C4-2B (cell line): Measurements from ENCODE around the gene POLR2L.

Source experiments
- H3K27ac ChIP-seq: fragments of 450-650 bp; 2 replicates; pipeline ENCODE4 v1.5.1; 2017
- ZFX ChIP-seq: fragments of 450-650 bp; IDR thresholded peaks from 2 replicates; pipeline ENCODE4 v1.6.1; 2017
- TF ChIP-seq, protein P1 (sequence below): fragments of 450-650 bp; conservative IDR thresholded peaks from 2 replicates; pipeline ENCODE4 v1.5.1; 2017; ENCODE audit warnings: mild to moderate bottlenecking

POLR2L gene

GRCh38 chr11:811446-812245, 30.7 kb downstream of the POLR2L start:
- TF ChIP-seq, protein P1, sequence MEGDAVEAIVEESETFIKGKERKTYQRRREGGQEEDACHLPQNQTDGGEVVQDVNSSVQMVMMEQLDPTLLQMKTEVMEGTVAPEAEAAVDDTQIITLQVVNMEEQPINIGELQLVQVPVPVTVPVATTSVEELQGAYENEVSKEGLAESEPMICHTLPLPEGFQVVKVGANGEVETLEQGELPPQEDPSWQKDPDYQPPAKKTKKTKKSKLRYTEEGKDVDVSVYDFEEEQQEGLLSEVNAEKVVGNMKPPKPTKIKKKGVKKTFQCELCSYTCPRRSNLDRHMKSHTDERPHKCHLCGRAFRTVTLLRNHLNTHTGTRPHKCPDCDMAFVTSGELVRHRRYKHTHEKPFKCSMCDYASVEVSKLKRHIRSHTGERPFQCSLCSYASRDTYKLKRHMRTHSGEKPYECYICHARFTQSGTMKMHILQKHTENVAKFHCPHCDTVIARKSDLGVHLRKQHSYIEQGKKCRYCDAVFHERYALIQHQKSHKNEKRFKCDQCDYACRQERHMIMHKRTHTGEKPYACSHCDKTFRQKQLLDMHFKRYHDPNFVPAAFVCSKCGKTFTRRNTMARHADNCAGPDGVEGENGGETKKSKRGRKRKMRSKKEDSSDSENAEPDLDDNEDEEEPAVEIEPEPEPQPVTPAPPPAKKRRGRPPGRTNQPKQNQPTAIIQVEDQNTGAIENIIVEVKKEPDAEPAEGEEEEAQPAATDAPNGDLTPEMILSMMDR, result no peak
- no peak for TF ChIP-seq ZFX
- peak overlapping the region; percentile 96 for H3K27ac ChIP-seq

DNA sequence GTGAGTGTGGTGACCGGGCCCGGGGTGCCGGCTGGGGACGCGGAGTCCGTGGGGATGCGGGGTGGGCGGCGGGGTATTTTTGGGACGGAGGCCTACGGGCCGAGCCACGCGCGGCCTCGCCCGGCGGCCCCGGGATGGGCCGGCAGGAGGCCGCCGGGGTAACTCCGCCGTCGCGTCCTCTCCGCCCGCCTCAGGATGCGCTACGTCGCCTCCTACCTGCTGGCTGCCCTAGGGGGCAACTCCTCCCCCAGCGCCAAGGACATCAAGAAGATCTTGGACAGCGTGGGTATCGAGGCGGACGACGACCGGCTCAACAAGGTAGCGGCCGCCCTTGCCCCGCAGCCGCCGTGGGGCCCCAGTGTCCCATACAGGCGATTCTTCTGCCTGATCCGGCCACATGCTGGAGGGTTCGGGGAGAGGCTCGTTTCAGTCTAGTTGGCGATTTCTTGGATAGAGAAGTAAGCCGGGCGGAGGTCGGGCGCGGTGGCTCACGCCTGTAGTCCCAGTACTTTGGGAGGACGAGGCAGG, 32.2 kb downstream of the POLR2L start:
- H3K27ac ChIP-seq, result peak overlapping the region; percentile 96
- TF ChIP-seq ZFX, result peak; percentile 49; the same call in 1 of the 2 replicates
- TF ChIP-seq, protein P1, result no peak

DNA sequence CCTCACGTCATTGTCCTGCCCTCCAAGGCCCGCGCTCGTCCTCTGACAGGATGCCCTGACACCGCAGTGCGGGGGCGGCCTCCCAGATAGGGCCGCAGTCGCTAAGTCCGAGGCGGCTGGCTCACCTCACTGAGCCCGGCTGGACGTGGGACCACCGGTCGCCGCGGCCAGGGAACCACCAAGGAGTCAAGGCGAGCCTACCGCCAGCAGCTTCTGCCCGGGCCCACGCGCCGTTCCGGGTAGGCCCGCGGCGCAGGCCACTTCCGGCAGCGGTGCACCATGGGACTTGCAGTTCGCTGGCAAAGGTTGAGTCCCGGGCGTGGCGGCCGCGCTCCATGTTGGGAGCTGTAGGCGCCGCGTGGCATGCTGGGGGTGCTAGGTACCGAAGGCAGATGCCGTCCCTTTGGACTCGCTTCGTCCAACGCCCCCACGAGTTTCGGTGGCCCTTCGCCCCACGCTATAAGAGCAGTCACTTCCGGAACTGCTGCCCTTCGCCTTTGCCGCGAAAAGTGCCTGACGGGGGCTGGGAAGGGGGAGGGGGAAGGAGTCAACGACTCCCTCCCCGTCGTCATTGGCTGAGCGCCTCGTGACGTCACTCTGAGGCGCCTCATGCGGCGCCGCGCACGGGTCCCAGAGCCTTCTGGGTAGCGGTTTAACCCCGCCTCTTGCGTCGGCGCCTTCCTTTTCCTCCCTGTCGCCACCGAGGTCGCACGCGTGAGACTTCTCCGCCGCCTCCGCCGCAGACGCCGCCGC, 32.9 kb downstream of the POLR2L start, which contains the start of gene RPLP2:
Gene RPLP2, plus strand, starts transcription at position 681 of the 753 bp plus-strand sequence. CDS start 268 bp downstream, outside the sequence.
- TF ChIP-seq ZFX, result peak; percentile 99
- TF ChIP-seq, protein P1, result no peak

GRCh38 chr11:808427-809286, 33.7 kb downstream of the POLR2L start:
- TF ChIP-seq, protein P1, result no peak; the same call in 1 of the 2 replicates
- no peak for TF ChIP-seq ZFX
- H3K27ac ChIP-seq, result peak overlapping the region; percentile 96

More for the DNA sequence above, 32.9 kb downstream of the POLR2L start, which contains the start of gene RPLP2:
- H3K27ac ChIP-seq, result peak within 1 kb of the TSS; percentile 96

GRCh38 chr11:804599-804964, 37.7 kb downstream of the POLR2L start:
- no peak for TF ChIP-seq ZFX
- TF ChIP-seq, protein P1, result no peak
- peak overlapping the region; percentile 84 for H3K27ac ChIP-seq

GRCh38 chr11:803770-804598, 38.3 kb downstream of the POLR2L start:
- H3K27ac ChIP-seq, result peak overlapping the region; percentile 84

More at GRCh38 chr11:803770-804598, 38.3 kb downstream of the POLR2L start:
- no peak for TF ChIP-seq ZFX
- TF ChIP-seq, protein P1, result no peak
